Chondrocyte (in vitro differentiated cells): ENCODE results near the gene ZFYVE27. TPM values are rescaled to one million over a fixed set of nuclear protein-coding genes. Genes with fewer than 3 reads are reported as not detected.

Source experiments
- DNase-seq: peaks from one replicate; pipeline ENCODE4 v3.0.0; 2021; ENCODE audit warnings: mixed read lengths, low spot score
- H3K27ac Mint-ChIP-seq: one replicate; pipeline ENCODE4 v1.8.0; 2021; ENCODE audit warnings: mild to moderate bottlenecking, moderate library complexity, mixed read lengths; ENCODE audit not compliant: unreplicated experiment
- H3K27me3 Mint-ChIP-seq: 2 replicates; pipeline ENCODE4 v1.8.0; 2021; ENCODE audit warnings: low read depth, mixed read lengths
- H3K36me3 Mint-ChIP-seq: 2 replicates; pipeline ENCODE4 v1.8.0; 2021; ENCODE audit warnings: low read depth, mixed read lengths
- H3K4me1 Mint-ChIP-seq: 2 replicates; pipeline ENCODE4 v1.8.0; 2021; ENCODE audit warnings: low read depth, mild to moderate bottlenecking, mixed read lengths
- H3K4me3 Mint-ChIP-seq: one replicate; pipeline ENCODE4 v1.8.0; 2021; ENCODE audit warnings: mild to moderate bottlenecking, moderate library complexity, mixed read lengths; ENCODE audit not compliant: unreplicated experiment
- H3K9me3 Mint-ChIP-seq: 2 replicates; pipeline ENCODE4 v1.8.0; 2021; ENCODE audit warnings: low read depth, mixed read lengths
- total RNA-seq: library from RNA; stranded (reverse); gene quantifications from 3 replicates; pipeline ENCODE4 v1.2.1, GENCODE V29; 2021
- TF ChIP-seq, protein P1 (sequence below): fragments of 200-600 bp; sonication (generic); IDR thresholded peaks from 2 replicates; pipeline ENCODE4 v1.5.0; 2021; ENCODE audit warnings: antibody characterized with exemption, mild to moderate bottlenecking, moderate library complexity

Gene ZFYVE27
- total RNA-seq, 1 donor from 2014 or later: 16.9 TPM

GRCh38 chr10:97771913-97772823, 35.2 kb downstream of the ZFYVE27 start, which contains the start of gene SFRP5:
Gene SFRP5 (minus strand): TSS chr10:97771999. CDS start chr10:97771833, 166 bp downstream.
- no peak within 1 kb of the TSS for H3K27ac Mint-ChIP-seq
- H3K4me3 Mint-ChIP-seq: peak within 1 kb of the TSS; percentile 77
- no peaks in the 10 kb centered on the region for H3K36me3 Mint-ChIP-seq
- DNase-seq: no peak
- H3K9me3 Mint-ChIP-seq: no peaks in the 10 kb centered on the region
- peaks cover 14% of the 10 kb centered on the region for H3K4me1 Mint-ChIP-seq
- H3K27me3 Mint-ChIP-seq: peaks cover 46% of the 10 kb centered on the region
- TF ChIP-seq, protein P1, sequence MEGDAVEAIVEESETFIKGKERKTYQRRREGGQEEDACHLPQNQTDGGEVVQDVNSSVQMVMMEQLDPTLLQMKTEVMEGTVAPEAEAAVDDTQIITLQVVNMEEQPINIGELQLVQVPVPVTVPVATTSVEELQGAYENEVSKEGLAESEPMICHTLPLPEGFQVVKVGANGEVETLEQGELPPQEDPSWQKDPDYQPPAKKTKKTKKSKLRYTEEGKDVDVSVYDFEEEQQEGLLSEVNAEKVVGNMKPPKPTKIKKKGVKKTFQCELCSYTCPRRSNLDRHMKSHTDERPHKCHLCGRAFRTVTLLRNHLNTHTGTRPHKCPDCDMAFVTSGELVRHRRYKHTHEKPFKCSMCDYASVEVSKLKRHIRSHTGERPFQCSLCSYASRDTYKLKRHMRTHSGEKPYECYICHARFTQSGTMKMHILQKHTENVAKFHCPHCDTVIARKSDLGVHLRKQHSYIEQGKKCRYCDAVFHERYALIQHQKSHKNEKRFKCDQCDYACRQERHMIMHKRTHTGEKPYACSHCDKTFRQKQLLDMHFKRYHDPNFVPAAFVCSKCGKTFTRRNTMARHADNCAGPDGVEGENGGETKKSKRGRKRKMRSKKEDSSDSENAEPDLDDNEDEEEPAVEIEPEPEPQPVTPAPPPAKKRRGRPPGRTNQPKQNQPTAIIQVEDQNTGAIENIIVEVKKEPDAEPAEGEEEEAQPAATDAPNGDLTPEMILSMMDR: no peak

- TF ChIP-seq, protein P1: no peak
- H3K4me1 Mint-ChIP-seq: peaks cover 15% of the 10 kb centered on the region
- no peak overlapping the region for H3K4me3 Mint-ChIP-seq
- no peaks in the 10 kb centered on the region for H3K9me3 Mint-ChIP-seq
- peaks cover 45% of the 10 kb centered on the region for H3K27me3 Mint-ChIP-seq
- H3K36me3 Mint-ChIP-seq: no peaks in the 10 kb centered on the region
- no peak for DNase-seq
- no peak overlapping the region for H3K27ac Mint-ChIP-seq
Observed at GRCh38 chr10:97773096-97773495, 36.2 kb downstream of the ZFYVE27 start.

GRCh38 chr10:97774811-97775294, 37.9 kb downstream of the ZFYVE27 start:
- Mint-ChIP-seq H3K4me3 (no peak overlapping the region), H3K4me1 (peaks cover 22% of the 10 kb centered on the region), H3K36me3 (no peaks in the 10 kb centered on the region), H3K9me3 (no peaks in the 10 kb centered on the region), H3K27me3 (peaks cover 35% of the 10 kb centered on the region), H3K27ac (no peak overlapping the region)
- TF ChIP-seq, protein P1: no peak
- no peak for DNase-seq

DNA sequence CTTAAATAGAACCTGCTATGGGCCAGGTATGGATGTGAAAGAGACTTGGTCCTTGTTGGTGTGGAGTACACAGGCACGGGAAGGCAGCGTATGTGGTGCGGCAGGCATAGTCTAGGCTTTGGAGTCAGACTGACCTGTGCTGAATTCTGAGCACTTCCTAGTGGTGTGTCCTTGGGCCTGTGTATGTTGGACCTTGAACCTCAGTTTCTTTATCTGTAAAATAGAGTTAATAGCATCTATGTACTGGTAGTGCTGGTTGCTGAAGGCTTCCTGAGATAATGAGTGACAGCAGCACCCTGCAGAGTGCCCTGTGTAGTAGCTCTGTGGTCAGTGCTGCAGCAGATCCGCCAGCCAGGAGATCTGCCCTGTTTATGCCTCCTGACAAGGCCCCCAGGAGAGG, 40.2 kb downstream of the ZFYVE27 start:
- Mint-ChIP-seq H3K27me3 (peaks cover 17% of the 10 kb centered on the region), H3K36me3 (no peaks in the 10 kb centered on the region), H3K4me1 (peaks cover 28% of the 10 kb centered on the region), H3K27ac (no peak overlapping the region), H3K9me3 (no peaks in the 10 kb centered on the region), H3K4me3 (no peak overlapping the region)
- TF ChIP-seq, protein P1: no peak
- no peak for DNase-seq

DNA sequence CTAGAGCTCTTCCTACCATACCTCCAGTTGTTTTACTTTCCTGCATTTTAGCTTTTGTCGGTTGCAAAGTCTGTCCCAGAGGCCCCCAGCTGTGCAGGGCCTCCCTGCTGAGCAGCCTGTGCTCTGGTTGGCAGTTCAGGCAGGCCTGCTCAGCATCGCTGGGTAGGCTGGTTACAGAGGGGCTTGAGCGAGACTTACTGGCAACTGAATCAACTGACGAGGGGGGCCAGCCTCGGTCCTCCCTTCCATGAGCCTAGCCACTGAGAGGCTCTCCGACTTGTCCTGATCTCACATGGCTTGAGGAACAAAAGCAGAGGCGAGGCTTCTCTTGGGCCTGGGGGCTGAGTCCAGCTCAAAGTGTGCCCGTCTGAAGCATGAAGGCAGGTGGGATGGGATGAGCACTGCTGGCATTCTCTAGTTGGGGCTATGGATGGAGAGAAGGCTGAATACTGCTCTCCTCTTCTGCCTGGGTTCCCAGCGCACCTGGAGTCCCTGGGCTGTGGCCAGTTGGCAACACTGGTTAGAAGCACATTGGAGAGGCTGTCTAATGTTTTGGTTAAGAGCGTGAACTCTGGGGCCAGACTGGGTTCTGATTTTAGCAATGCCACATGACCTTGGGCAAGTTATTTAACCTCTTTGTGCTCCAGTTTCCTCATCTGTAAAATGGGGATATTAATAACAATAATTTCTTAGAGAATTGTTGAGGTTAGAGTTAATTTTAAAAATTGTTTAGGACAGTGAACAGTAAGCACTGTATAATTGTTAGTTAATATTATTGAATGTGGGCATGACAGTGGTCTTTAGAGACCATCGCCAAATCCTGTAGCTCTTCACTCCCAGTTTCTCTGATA, 41.7 kb downstream of the ZFYVE27 start:
- peaks cover 27% of the 10 kb centered on the region for H3K4me1 Mint-ChIP-seq
- no peak overlapping the region for H3K27ac Mint-ChIP-seq
- H3K4me3 Mint-ChIP-seq: no peak overlapping the region
- peaks cover 3% of the 10 kb centered on the region for H3K27me3 Mint-ChIP-seq
- no peaks in the 10 kb centered on the region for H3K9me3 Mint-ChIP-seq
- DNase-seq: no peak
- H3K36me3 Mint-ChIP-seq: no peaks in the 10 kb centered on the region
- TF ChIP-seq, protein P1: no peak
